ENCODE results near the gene NOL4L. TPM values are rescaled to one million over a fixed set of nuclear protein-coding genes. Genes with fewer than 3 reads are reported as not detected.

NOL4L gene
- polyA plus RNA-seq, 1 experiment = 10.9 TPM

- ChIA-PET CTCF (interaction anchor here (1.6 kb wide), 1 partner anchor 49 kb away, joined by 4 read pairs; no protein-coding TSS in a partner anchor), POLR2A (no interaction called here)
Observed at GRCh38 chr20:32570401-32571190, 14.5 kb downstream of the NOL4L start.

GRCh38 chr20:32569380-32570305 is 15.5 kb downstream of the NOL4L start:
- POLR2A ChIA-PET = no interaction called here
- DNase-seq (ENCODE audit: low read depth) = no peak
- no peaks in the 10 kb centered on the region for H3K36me3 ChIP-seq (ENCODE audit: control insufficient read depth, insufficient read depth, low read length)
- no peaks in the 10 kb centered on the region for H3K27me3 ChIP-seq (ENCODE audit: control insufficient read depth, insufficient read depth, low read length)
- TF ChIP-seq, protein P1, sequence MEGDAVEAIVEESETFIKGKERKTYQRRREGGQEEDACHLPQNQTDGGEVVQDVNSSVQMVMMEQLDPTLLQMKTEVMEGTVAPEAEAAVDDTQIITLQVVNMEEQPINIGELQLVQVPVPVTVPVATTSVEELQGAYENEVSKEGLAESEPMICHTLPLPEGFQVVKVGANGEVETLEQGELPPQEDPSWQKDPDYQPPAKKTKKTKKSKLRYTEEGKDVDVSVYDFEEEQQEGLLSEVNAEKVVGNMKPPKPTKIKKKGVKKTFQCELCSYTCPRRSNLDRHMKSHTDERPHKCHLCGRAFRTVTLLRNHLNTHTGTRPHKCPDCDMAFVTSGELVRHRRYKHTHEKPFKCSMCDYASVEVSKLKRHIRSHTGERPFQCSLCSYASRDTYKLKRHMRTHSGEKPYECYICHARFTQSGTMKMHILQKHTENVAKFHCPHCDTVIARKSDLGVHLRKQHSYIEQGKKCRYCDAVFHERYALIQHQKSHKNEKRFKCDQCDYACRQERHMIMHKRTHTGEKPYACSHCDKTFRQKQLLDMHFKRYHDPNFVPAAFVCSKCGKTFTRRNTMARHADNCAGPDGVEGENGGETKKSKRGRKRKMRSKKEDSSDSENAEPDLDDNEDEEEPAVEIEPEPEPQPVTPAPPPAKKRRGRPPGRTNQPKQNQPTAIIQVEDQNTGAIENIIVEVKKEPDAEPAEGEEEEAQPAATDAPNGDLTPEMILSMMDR (IDR thresholded peaks at IDR 0.05; ENCODE audit: insufficient read depth, low read depth, low read length) = no peak
- CTCF ChIA-PET = interaction anchor here (1.3 to 1.6 kb wide), 2 partner anchors 48 to 83 kb away, joined by 3 to 4 read pairs; no protein-coding TSS in a partner anchor
- H3K4me3 ChIP-seq (ENCODE audit: low read depth, low read length) = no peak overlapping the region

More at GRCh38 chr20:32570401-32571190, 14.5 kb downstream of the NOL4L start:
- no peaks in the 10 kb centered on the region for H3K27me3 ChIP-seq (ENCODE audit: control insufficient read depth, insufficient read depth, low read length)
- no peak overlapping the region for H3K4me3 ChIP-seq (ENCODE audit: low read depth, low read length)
- DNase-seq (ENCODE audit: low read depth) = no peak
- H3K36me3 ChIP-seq (ENCODE audit: control insufficient read depth, insufficient read depth, low read length) = no peaks in the 10 kb centered on the region
- TF ChIP-seq, protein P1 (IDR thresholded peaks at IDR 0.05; ENCODE audit: insufficient read depth, low read depth, low read length) = no peak

GRCh38 chr20:32569018-32569379 is 16.1 kb downstream of the NOL4L start:
- ChIA-PET POLR2A (no interaction called here), CTCF (interaction anchor here (1.3 kb wide), 1 partner anchor 84 kb away, joined by 3 read pairs; no protein-coding TSS in a partner anchor)
- Histone ChIP-seq H3K27me3 (ENCODE audit: control insufficient read depth, insufficient read depth, low read length) (no peaks in the 10 kb centered on the region), H3K4me3 (ENCODE audit: low read depth, low read length) (no peak overlapping the region), H3K36me3 (ENCODE audit: control insufficient read depth, insufficient read depth, low read length) (no peaks in the 10 kb centered on the region)
- TF ChIP-seq, protein P1 (IDR thresholded peaks at IDR 0.05; ENCODE audit: insufficient read depth, low read depth, low read length) = no peak
- no peak for DNase-seq (ENCODE audit: low read depth)

DNA sequence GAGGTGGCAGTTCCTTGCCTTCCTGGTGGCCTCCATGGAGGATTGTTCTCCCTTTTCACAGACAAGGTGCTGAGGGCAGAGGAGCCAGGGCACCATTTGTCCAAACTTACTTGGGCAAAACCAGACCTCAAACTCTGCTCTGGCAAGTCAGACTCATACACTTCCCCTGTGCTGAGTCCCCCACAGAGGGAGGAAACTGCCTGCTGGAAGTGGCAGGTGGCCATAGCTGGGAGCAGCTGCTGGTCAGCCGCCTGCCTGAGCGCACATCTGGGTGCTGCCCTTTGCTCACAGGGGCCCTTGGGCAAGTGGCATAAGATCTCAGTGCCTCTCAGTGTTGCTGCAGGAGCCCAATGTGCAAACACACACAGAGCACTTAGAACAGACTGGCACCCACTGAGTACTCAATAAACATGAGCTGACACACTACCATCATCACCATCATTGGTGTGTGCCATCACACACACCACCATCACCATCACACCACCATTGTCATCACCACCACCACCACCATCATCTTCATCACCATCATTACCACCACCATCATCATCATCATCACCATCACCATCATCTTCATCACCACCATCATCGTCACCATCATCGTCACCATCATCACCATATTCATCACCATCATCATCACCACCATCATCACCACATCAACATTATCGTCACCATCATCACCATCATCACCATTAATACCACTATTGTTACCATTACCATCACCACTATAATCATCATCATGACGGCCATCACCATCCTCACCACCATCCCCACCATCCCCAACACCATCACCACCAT is 17.6 kb downstream of the NOL4L start:
- CTCF ChIA-PET = no interaction called here
- Histone ChIP-seq H3K27me3 (ENCODE audit: control insufficient read depth, insufficient read depth, low read length) (no peaks in the 10 kb centered on the region), H3K4me3 (ENCODE audit: low read depth, low read length) (no peak overlapping the region), H3K36me3 (ENCODE audit: control insufficient read depth, insufficient read depth, low read length) (no peaks in the 10 kb centered on the region)
- POLR2A ChIA-PET = no interaction called here
- TF ChIP-seq, protein P1 (IDR thresholded peaks at IDR 0.05; ENCODE audit: insufficient read depth, low read depth, low read length) = no peak
- DNase-seq (ENCODE audit: low read depth) = no peak

Data from BJ (cell line).